SK-N-SH treated with all-trans-retinoic acid at 6 μM for 48 hours (cell line): ENCODE measurements around the gene C17orf50.

Source experiments
- ATAC-seq: fragments of 200-7000 bp; cut with Tn5 transposase; 3 replicates; pipeline ENCODE4 v1.9.1; 2020; ENCODE audit warnings: mild to moderate bottlenecking, moderate library complexity
- ARNTL ChIP-seq: fragments of 450-650 bp; formaldehyde crosslinking; IDR thresholded peaks from 2 replicates; pipeline ENCODE4 v1.5.0; 2020; ENCODE audit warnings: low read depth, mild to moderate bottlenecking, moderate library complexity, borderline replicate concordance
- BACH2 ChIP-seq: fragments of 250-450 bp; sonication (Bioruptor Pico); IDR thresholded peaks from 2 replicates; pipeline ENCODE4 v1.9.0; 2021; ENCODE audit warnings: mild to moderate bottlenecking, borderline replicate concordance
- CSDC2 ChIP-seq: fragments of 250-450 bp; sonication (Bioruptor Pico); IDR thresholded peaks from 2 replicates; pipeline ENCODE4 v1.5.0; 2020; ENCODE audit warnings: mild to moderate bottlenecking, moderate library complexity
- ESRRG ChIP-seq: fragments of 250-450 bp; sonication (Bioruptor Pico); IDR thresholded peaks from 2 replicates; pipeline ENCODE4 v1.6.1; 2021; ENCODE audit warnings: mild to moderate bottlenecking
- GLIS3 ChIP-seq: fragments of 250-450 bp; sonication (Bioruptor Pico); IDR thresholded peaks from 2 replicates; pipeline ENCODE4 v1.5.0; 2020; ENCODE audit warnings: mild to moderate bottlenecking, moderate library complexity
- ISL1 ChIP-seq: fragments of 250-450 bp; sonication (Bioruptor Pico); IDR thresholded peaks from 2 replicates; pipeline ENCODE4 v2.1.2; 2022; ENCODE audit warnings: mild to moderate bottlenecking, moderate library complexity
- OSR1 ChIP-seq: fragments of 250-450 bp; sonication (Bioruptor Pico); IDR thresholded peaks from 2 replicates; pipeline ENCODE4 v1.8.0; 2022; ENCODE audit warnings: moderate library complexity, mild to moderate bottlenecking, inconsistent platforms
- PPARA ChIP-seq: fragments of 250-450 bp; sonication (Bioruptor Pico); IDR thresholded peaks from 2 replicates; pipeline ENCODE4 v1.5.0; 2020; ENCODE audit warnings: mild to moderate bottlenecking, borderline replicate concordance
- RARB ChIP-seq: fragments of 250-450 bp; sonication (Bioruptor Pico); IDR thresholded peaks from 2 replicates; pipeline ENCODE4 v1.8.0; 2021; ENCODE audit warnings: mild to moderate bottlenecking, moderate library complexity
- TCF4 ChIP-seq: fragments of 250-450 bp; sonication (Bioruptor Pico); IDR thresholded peaks from 2 replicates; pipeline ENCODE4 v1.8.0; 2021; ENCODE audit warnings: mild to moderate bottlenecking, moderate library complexity, borderline replicate concordance
- TOX ChIP-seq: fragments of 250-450 bp; sonication (Bioruptor Pico); IDR thresholded peaks from 2 replicates; pipeline ENCODE4 v1.8.0; 2021; ENCODE audit warnings: mild to moderate bottlenecking, moderate library complexity, borderline replicate concordance
- ZC3H10 ChIP-seq: fragments of 250-450 bp; sonication (Bioruptor Pico); IDR thresholded peaks from 2 replicates; pipeline ENCODE4 v1.5.1; 2021; ENCODE audit warnings: mild to moderate bottlenecking, moderate library complexity
- ZFP3 ChIP-seq: fragments of 250-450 bp; sonication (Bioruptor Pico); IDR thresholded peaks from 2 replicates; pipeline ENCODE4 v1.5.0; 2020; ENCODE audit warnings: mild to moderate bottlenecking, moderate library complexity
- ZFP30 ChIP-seq: fragments of 450-650 bp; formaldehyde crosslinking; IDR thresholded peaks from 2 replicates; pipeline ENCODE4 v1.5.0; 2022; ENCODE audit warnings: mild to moderate bottlenecking, moderate library complexity
- ZNF565 ChIP-seq: fragments of 450-650 bp; formaldehyde crosslinking; conservative IDR thresholded peaks from 2 replicates; pipeline ENCODE4 v1.5.0; 2020; ENCODE audit warnings: low read depth, mild to moderate bottlenecking, moderate library complexity
- ZNF70 ChIP-seq: fragments of 450-650 bp; formaldehyde crosslinking; IDR thresholded peaks from 2 replicates; pipeline ENCODE4 v1.5.0; 2020; ENCODE audit warnings: mild to moderate bottlenecking, moderate library complexity
- ZNF8 ChIP-seq: fragments of 450-650 bp; formaldehyde crosslinking; IDR thresholded peaks from 2 replicates; pipeline ENCODE4 v1.5.0; 2020; ENCODE audit warnings: mild to moderate bottlenecking, moderate library complexity
- TF ChIP-seq, protein P1 (sequence below): fragments of 250-450 bp; sonication (Bioruptor Pico); IDR thresholded peaks from 2 replicates; pipeline ENCODE4 v1.8.0; 2021; ENCODE audit warnings: low read depth, mild to moderate bottlenecking, moderate library complexity, borderline replicate concordance
- TF ChIP-seq, protein P2 (sequence below): fragments of 250-450 bp; sonication (Bioruptor Pico); IDR thresholded peaks from 2 replicates; pipeline ENCODE4 v1.5.1; 2020; ENCODE audit warnings: low read depth, mild to moderate bottlenecking, moderate library complexity
- TF ChIP-seq, protein P3 (sequence below): fragments of 250-450 bp; sonication (Bioruptor Pico); IDR thresholded peaks from 2 replicates; pipeline ENCODE4 v1.5.0; 2020; ENCODE audit warnings: mild to moderate bottlenecking, moderate library complexity
- TF ChIP-seq, protein P4 (sequence below): fragments of 250-450 bp; sonication (Bioruptor Pico); IDR thresholded peaks from 2 replicates; pipeline ENCODE4 v1.5.1; 2021; ENCODE audit warnings: mild to moderate bottlenecking, moderate library complexity
- TF ChIP-seq, protein P5 (sequence below): fragments of 250-450 bp; sonication (Bioruptor Pico); IDR thresholded peaks from 2 replicates; pipeline ENCODE4 v1.8.0; 2020; ENCODE audit warnings: mild to moderate bottlenecking, moderate library complexity, borderline replicate concordance

The C17orf50 gene

DNA sequence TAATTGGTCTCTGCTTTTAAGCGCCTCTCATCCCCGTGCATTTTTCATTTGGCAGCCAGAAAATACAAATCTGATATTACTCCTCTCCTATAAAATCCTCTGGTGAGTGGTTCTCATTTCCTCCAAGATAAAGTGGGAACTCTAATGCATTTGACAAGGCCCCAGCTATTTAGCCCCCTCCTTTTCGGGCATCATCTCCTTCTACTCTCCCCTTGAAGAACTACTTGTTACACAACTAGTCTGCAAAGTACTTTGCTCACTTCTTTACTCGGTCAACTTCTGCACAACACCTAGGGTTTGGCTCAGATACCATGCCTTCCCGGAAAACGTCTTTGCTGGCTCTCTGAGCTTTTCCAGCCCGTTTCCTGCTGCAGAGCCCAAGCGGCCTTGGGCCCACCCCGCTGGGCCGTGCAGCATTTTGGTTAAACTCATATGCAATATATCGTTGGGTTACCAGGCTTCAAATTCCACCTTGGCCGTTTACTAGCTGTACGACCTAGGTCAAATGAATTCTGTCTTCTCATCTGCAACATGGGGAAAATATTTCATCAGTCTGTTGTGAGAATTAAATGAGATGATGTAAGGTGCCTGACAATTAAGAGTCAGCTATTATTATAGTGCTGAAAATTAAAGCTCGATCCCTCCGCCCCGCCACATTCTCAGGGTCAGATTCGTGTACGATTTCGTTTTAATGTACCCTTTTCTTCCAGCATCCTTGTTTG lies 47.7 kb downstream of the C17orf50 start:
- ATAC-seq: no peak
- TF ChIP-seq ZNF8 (CRISPR knock-in tag): no peak
- TF ChIP-seq TOX (CRISPR knock-in tag): no peak
- TF ChIP-seq, protein P1, sequence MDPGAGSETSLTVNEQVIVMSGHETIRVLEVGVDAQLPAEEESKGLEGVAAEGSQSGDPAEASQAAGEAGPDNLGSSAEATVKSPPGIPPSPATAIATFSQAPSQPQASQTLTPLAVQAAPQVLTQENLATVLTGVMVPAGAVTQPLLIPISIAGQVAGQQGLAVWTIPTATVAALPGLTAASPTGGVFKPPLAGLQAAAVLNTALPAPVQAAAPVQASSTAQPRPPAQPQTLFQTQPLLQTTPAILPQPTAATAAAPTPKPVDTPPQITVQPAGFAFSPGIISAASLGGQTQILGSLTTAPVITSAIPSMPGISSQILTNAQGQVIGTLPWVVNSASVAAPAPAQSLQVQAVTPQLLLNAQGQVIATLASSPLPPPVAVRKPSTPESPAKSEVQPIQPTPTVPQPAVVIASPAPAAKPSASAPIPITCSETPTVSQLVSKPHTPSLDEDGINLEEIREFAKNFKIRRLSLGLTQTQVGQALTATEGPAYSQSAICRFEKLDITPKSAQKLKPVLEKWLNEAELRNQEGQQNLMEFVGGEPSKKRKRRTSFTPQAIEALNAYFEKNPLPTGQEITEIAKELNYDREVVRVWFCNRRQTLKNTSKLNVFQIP (CRISPR knock-in tag): no peak
- TF ChIP-seq, protein P2, sequence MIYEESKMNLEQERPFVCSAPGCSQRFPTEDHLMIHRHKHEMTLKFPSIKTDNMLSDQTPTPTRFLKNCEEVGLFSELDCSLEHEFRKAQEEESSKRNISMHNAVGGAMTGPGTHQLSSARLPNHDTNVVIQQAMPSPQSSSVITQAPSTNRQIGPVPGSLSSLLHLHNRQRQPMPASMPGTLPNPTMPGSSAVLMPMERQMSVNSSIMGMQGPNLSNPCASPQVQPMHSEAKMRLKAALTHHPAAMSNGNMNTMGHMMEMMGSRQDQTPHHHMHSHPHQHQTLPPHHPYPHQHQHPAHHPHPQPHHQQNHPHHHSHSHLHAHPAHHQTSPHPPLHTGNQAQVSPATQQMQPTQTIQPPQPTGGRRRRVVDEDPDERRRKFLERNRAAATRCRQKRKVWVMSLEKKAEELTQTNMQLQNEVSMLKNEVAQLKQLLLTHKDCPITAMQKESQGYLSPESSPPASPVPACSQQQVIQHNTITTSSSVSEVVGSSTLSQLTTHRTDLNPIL (CRISPR knock-in tag): no peak
- no peak for TF ChIP-seq ZC3H10 (CRISPR knock-in tag)
- TF ChIP-seq ZNF70: no peak
- TF ChIP-seq, protein P3, sequence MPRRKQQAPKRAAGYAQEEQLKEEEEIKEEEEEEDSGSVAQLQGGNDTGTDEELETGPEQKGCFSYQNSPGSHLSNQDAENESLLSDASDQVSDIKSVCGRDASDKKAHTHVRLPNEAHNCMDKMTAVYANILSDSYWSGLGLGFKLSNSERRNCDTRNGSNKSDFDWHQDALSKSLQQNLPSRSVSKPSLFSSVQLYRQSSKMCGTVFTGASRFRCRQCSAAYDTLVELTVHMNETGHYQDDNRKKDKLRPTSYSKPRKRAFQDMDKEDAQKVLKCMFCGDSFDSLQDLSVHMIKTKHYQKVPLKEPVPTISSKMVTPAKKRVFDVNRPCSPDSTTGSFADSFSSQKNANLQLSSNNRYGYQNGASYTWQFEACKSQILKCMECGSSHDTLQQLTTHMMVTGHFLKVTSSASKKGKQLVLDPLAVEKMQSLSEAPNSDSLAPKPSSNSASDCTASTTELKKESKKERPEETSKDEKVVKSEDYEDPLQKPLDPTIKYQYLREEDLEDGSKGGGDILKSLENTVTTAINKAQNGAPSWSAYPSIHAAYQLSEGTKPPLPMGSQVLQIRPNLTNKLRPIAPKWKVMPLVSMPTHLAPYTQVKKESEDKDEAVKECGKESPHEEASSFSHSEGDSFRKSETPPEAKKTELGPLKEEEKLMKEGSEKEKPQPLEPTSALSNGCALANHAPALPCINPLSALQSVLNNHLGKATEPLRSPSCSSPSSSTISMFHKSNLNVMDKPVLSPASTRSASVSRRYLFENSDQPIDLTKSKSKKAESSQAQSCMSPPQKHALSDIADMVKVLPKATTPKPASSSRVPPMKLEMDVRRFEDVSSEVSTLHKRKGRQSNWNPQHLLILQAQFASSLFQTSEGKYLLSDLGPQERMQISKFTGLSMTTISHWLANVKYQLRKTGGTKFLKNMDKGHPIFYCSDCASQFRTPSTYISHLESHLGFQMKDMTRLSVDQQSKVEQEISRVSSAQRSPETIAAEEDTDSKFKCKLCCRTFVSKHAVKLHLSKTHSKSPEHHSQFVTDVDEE (CRISPR knock-in tag): no peak

DNA sequence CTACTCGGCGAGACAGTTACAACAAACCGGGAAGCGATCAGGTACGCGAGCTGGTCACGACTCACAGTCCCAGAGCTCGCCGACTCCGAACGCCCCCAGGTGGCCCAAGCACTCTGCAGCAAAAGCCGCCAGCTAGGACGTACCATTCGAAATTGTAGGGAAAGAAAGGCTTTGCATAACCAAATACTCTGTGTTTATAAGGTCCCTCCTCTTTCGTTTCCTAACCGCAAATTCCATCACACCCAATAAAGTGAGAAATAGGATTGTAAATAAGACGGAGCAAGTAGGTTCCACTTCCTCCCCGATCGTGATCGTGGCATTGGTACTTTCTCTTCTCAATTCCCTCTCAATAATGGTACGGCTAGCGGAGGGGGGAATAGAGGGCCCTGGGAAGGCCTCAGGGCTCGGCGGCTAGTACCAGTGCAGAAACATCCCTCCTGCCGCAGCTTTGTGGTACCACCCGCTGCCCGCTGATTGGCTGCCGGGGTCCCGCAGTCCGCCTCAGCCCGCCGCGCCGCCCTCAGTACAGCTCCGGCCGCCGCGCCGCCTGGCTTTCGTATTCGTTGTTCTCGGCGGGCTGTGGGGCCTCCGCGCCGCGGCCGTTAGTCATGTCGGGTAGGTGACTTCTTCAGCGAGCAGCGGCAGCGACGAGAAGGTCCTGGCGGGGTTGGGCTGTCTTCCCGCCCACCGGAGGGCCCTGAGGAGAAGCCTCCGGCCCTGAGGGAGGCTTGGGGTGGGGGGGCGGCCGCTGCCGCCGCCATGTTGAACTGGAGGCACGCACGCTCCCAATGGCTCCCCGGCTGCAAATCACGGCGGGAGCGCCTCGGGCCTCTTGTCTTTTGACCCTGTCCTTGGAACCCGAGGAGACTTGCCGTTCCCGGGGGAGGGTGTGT lies 48.5 kb downstream of the C17orf50 start, which contains the start of gene TAF15:
Gene TAF15 (plus strand): TSS at position 523 of the 893 bp plus-strand sequence. CDS start 86 bp downstream, at position 609.
- 0 out of 2 replicates have a peak, but pooled peaks have one; percentile 51 for TF ChIP-seq GLIS3
- TF ChIP-seq, protein P4, sequence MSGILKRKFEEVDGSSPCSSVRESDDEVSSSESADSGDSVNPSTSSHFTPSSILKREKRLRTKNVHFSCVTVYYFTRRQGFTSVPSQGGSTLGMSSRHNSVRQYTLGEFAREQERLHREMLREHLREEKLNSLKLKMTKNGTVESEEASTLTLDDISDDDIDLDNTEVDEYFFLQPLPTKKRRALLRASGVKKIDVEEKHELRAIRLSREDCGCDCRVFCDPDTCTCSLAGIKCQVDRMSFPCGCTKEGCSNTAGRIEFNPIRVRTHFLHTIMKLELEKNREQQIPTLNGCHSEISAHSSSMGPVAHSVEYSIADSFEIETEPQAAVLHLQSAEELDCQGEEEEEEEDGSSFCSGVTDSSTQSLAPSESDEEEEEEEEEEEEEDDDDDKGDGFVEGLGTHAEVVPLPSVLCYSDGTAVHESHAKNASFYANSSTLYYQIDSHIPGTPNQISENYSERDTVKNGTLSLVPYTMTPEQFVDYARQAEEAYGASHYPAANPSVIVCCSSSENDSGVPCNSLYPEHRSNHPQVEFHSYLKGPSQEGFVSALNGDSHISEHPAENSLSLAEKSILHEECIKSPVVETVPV (CRISPR knock-in tag): no peak
- TF ChIP-seq, all 23 proteins: peak for 1
- ATAC-seq: peak; percentile 96

DNA sequence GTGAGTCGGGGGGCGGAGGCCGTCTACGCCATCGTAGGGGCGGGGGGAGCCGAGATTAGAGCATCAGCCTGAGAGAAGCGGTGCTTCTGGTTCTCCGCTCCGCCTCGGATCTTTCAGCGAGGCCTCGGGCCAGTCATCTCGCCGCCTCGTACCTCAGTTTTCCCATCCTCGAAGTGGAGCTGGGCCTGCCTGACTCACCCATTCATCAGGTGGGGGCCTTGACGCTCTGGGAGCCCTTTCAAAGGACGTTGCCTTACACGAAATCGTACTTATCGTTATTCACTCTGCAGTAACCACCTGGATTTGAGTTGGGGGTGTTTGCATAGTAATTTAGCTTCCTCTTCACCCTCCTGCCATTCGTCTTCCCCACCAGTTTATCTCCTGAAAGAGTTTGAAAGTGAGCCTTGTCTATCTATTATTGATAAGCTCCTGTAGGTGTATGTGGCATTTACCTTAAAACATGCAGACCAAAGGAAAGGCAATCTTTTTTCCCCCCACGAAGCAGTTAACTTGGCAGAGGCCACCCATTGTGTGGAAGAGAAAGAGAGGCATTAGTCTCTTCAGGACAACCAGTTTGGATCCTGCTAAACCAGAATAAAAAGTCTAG lies 49.3 kb downstream of the C17orf50 start:
- TF ChIP-seq ISL1 (CRISPR knock-in tag) (no peak), TCF4 (no peak), PPARA (no peak), OSR1 (CRISPR knock-in tag) (no peak), TOX (CRISPR knock-in tag) (no peak), BACH2 (CRISPR knock-in tag) (no peak), ZC3H10 (CRISPR knock-in tag) (no peak), ARNTL (CRISPR knock-in tag) (no peak), ZNF70 (no peak), ZFP30 (CRISPR knock-in tag) (no peak), CSDC2 (CRISPR knock-in tag) (no peak), RARB (CRISPR knock-in tag) (no peak), ZNF565 (CRISPR knock-in tag) (no peak), ZNF8 (CRISPR knock-in tag) (no peak), ZFP3 (CRISPR knock-in tag) (no peak), GLIS3 (no peak), ESRRG (CRISPR knock-in tag) (no peak)
- TF ChIP-seq, protein P2 (CRISPR knock-in tag): no peak
- TF ChIP-seq, protein P5, sequence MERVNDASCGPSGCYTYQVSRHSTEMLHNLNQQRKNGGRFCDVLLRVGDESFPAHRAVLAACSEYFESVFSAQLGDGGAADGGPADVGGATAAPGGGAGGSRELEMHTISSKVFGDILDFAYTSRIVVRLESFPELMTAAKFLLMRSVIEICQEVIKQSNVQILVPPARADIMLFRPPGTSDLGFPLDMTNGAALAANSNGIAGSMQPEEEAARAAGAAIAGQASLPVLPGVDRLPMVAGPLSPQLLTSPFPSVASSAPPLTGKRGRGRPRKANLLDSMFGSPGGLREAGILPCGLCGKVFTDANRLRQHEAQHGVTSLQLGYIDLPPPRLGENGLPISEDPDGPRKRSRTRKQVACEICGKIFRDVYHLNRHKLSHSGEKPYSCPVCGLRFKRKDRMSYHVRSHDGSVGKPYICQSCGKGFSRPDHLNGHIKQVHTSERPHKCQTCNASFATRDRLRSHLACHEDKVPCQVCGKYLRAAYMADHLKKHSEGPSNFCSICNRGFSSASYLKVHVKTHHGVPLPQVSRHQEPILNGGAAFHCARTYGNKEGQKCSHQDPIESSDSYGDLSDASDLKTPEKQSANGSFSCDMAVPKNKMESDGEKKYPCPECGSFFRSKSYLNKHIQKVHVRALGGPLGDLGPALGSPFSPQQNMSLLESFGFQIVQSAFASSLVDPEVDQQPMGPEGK: no peak
- TF ChIP-seq, protein P1 (CRISPR knock-in tag): no peak
- ATAC-seq: peak; percentile 10
